C4-2B (cell line): ENCODE data around the gene WIZ.

Experiments
- H3K27ac ChIP-seq: fragments of 450-650 bp; 2 replicates; pipeline ENCODE4 v1.5.1; 2017
- ZFX ChIP-seq: fragments of 450-650 bp; IDR thresholded peaks from 2 replicates; pipeline ENCODE4 v1.6.1; 2017
- TF ChIP-seq, protein P1 (sequence below): fragments of 450-650 bp; conservative IDR thresholded peaks from 2 replicates; pipeline ENCODE4 v1.5.1; 2017; ENCODE audit warnings: mild to moderate bottlenecking

Gene WIZ

DNA sequence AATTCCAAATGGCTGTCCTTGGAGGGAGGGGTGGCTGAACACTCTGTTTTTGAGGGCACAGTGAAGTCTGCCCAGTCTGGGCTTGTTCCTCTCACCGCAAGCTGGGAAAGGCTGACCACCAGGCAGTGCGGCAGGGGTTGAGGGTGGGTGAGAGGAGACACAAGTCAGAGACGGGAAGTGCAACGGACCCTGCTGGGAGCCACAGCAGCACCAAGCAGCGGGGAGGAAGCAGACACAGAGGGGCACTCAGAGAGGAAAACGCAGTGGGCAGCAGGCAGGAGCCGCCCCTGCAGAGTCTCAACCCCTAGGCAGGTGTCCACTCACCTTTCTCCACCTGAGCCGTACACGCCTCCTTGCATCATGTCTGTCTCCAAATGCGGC lies 46.6 kb downstream of the WIZ start:
- H3K27ac ChIP-seq: no peak overlapping the region
- TF ChIP-seq, protein P1, sequence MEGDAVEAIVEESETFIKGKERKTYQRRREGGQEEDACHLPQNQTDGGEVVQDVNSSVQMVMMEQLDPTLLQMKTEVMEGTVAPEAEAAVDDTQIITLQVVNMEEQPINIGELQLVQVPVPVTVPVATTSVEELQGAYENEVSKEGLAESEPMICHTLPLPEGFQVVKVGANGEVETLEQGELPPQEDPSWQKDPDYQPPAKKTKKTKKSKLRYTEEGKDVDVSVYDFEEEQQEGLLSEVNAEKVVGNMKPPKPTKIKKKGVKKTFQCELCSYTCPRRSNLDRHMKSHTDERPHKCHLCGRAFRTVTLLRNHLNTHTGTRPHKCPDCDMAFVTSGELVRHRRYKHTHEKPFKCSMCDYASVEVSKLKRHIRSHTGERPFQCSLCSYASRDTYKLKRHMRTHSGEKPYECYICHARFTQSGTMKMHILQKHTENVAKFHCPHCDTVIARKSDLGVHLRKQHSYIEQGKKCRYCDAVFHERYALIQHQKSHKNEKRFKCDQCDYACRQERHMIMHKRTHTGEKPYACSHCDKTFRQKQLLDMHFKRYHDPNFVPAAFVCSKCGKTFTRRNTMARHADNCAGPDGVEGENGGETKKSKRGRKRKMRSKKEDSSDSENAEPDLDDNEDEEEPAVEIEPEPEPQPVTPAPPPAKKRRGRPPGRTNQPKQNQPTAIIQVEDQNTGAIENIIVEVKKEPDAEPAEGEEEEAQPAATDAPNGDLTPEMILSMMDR: no peak

GRCh38 chr19:15402411-15403150 lies 47.2 kb downstream of the WIZ start:
- no peak for TF ChIP-seq ZFX
- TF ChIP-seq, protein P1: no peak
- H3K27ac ChIP-seq: no peak overlapping the region

- no peak overlapping the region for H3K27ac ChIP-seq
- TF ChIP-seq, protein P1: no peak
- TF ChIP-seq ZFX: no peak
Observed at GRCh38 chr19:15401397-15401710, 48.4 kb downstream of the WIZ start.

DNA sequence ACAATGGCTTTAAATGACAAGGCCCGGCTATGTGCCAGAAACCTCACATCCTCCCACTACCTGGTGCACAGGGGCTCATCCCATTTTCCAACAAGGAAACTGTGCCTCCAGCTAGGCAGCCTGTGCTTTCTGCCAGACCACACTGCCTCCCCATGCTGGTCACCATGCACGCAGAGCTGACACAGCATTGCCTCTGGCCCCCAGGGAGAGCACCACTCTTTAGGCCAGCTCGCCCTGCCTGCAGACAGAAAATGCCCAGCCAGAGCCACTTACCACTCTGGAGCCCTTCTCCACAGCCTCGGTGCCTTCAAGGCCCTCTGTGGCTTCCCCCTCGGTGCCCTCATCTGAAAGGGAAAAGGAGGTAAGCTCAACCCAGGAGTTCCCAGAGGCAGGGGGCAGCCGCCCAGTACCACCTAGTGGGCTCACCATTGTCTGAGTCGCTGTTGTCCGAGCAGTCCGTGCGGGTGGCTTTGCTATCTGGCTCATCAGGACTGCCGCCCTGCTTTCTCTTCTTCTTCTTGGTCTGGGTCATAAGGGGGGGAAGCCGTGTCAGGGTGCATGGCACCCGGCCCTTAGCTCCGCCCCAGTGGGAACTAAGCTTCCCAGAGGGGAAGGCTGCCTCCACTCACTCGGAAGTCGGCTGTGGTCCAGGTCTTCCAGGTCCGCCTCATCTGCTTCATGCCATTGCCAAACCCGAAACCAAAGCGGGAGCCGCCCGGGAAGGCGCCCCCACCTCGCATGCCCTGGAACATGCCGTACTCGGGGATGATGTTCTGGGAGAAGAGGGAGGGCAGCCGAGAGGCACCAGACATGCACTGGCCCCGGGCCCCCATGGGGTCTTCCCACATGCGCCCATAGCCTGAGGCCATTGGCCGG lies 49.0 kb downstream of the WIZ start:
- TF ChIP-seq, protein P1: no peak

DNA sequence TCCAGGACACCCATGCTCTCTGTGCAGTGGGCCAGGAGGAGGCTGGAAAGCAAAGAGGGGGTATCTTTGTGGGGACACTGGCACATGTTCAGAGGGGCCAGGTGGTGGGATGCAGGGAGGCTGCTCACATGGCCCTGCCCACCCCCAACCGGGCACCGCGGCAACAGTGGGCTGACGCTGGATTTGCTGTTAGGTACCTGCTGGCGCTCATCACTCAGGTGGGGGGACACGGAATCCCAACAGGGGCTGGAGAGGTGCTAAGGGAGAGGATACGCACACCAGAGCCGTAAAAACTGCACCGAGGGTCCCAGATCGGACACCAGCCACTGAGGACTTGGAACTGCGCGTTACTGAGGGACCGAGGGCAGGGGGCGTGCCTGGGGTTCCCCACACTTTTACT lies 50.1 kb downstream of the WIZ start:
- H3K27ac ChIP-seq: no peak overlapping the region
- no peak for TF ChIP-seq ZFX
- TF ChIP-seq, protein P1: no peak

More for the DNA sequence above, 49.0 kb downstream of the WIZ start:
- H3K27ac ChIP-seq: no peak overlapping the region

- TF ChIP-seq, protein P1: no peak
- no peak for TF ChIP-seq ZFX
- H3K27ac ChIP-seq: no peak overlapping the region
Observed at GRCh38 chr19:15399234-15399515, 50.6 kb downstream of the WIZ start.

DNA sequence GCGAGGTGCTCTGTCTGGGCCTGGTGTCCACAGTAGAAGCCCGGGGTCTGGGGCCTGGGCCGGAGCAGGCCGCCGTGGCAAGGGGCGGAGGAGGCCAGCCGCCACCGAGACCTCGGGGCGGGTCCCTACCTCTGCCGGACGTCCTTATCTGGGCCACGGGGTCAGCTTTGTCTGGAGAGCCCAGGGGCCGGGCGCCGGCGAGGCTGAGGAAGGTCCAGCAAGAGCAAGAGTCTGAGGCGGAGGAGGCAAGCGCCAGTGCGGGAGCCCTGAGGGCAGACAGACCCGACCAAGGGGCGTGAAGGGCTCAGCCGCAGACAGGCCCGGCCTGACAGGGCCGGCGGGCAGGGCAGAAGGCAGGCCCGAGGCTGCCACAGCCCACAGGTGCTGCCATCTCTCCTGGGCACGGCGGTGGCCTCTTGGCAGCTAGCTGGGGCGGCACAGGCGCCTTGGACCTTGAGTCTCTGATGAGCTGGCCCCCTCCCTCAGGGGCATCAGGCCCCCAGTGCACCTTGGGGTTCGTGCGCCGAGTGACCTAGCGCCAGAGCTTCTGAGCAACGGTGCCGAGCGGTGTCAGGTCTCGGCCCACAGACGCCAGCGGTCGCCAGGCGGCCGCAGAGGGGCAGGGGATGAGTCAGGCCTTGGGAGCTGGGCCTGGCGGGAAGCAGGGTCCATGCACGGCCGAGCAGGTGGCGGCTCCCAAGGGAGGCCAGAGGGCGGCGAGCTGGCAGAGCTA lies 51.1 kb downstream of the WIZ start:
- no peak for TF ChIP-seq ZFX
- TF ChIP-seq, protein P1: no peak
- no peak overlapping the region for H3K27ac ChIP-seq
